WTC11 (cell line): ENCODE results near the gene TCF20.

Experiments used
- AFF4 ChIP-seq: sonication (generic); formaldehyde crosslinking; IDR thresholded peaks from 2 replicates; pipeline ENCODE4 v1.8.1; 2023; ENCODE audit warnings: mild to moderate bottlenecking, missing genetic modification reagents, borderline replicate concordance
- CREM ChIP-seq: sonication (generic); formaldehyde crosslinking; IDR thresholded peaks from 2 replicates; pipeline ENCODE4 v1.8.1; 2022; ENCODE audit warnings: mild to moderate bottlenecking, missing genetic modification reagents, moderate library complexity
- CTCF ChIP-seq: fragments of 200-600 bp; IDR thresholded peaks from 2 replicates; pipeline ENCODE4 v1.8.0; 2022; ENCODE audit warnings: antibody characterized with exemption
- E2F5 ChIP-seq: sonication (generic); formaldehyde crosslinking; IDR thresholded peaks from 2 replicates; pipeline ENCODE4 v1.8.1; 2022; ENCODE audit warnings: mild to moderate bottlenecking, moderate library complexity, missing genetic modification reagents
- JUN ChIP-seq: sonication (generic); formaldehyde crosslinking; IDR thresholded peaks from 2 replicates; pipeline ENCODE4 v1.8.0; 2023; ENCODE audit warnings: mild to moderate bottlenecking, missing genetic modification reagents
- MAX ChIP-seq: sonication (generic); formaldehyde crosslinking; IDR thresholded peaks from 2 replicates; pipeline ENCODE4 v1.8.0; 2022; ENCODE audit warnings: mild to moderate bottlenecking, missing genetic modification reagents
- NR1H2 ChIP-seq: sonication (generic); formaldehyde crosslinking; IDR thresholded peaks from 2 replicates; pipeline ENCODE4 v1.9.0; 2021; ENCODE audit warnings: mild to moderate bottlenecking, moderate library complexity, missing genetic modification reagents
- ZNF219 ChIP-seq: sonication (generic); formaldehyde crosslinking; IDR thresholded peaks from 2 replicates; pipeline ENCODE4 v1.8.0; 2023; ENCODE audit warnings: missing genetic modification reagents, mild to moderate bottlenecking, borderline replicate concordance
- ZNF532 ChIP-seq: fragments of 250-450 bp; sonication (Bioruptor Pico); IDR thresholded peaks from 2 replicates; pipeline ENCODE4 v1.9.0; 2021; ENCODE audit warnings: mild to moderate bottlenecking, borderline replicate concordance

DNA sequence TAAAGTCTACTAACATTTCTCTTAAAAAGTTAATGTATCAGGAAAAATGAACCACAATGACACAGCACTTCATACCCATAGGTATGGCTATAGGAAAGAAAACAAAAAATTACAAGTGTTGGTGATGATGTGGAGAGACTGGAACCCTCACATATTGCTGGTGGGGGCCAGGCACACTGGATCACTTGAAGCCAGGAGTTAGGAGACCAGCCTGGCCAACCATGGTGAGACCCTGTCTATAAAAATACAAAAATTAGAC is 26.7 kb downstream of the TCF20 start:
- TF ChIP-seq JUN (CRISPR knock-in tag) (no peak), CTCF (no peak), NR1H2 (no peak), MAX (CRISPR knock-in tag) (no peak), E2F5 (CRISPR knock-in tag) (no peak), AFF4 (CRISPR knock-in tag) (no peak), ZNF219 (no peak), CREM (CRISPR knock-in tag) (no peak), ZNF532 (CRISPR knock-in tag) (no peak)
